Activated B cell treated with CpG ODN at 0.5 μM for 24 hours (primary cell): ENCODE measurements around the gene GAL3ST3. TPM values are rescaled to one million over a fixed set of nuclear protein-coding genes. Genes with fewer than 3 reads are reported as not detected.

Source experiments
- ATAC-seq: fragments of 200-7000 bp; cut with Tn5 transposase; one replicate; pipeline ENCODE4 v1.10.0; 2021; ENCODE audit warnings: low read depth, mild to moderate bottlenecking, moderate library complexity
- CTCF ChIA-PET: fragments of 350-600 bp; sonication (Branson Sonifier 250); formaldehyde crosslinking; loops from one replicate; lab custom pipeline; 2021; ENCODE audit warnings: antibody characterized with exemption; lab: Charles Lee
- POLR2A ChIA-PET: fragments of 350-600 bp; sonication (Branson Sonifier 250); formaldehyde crosslinking; loops from one replicate; lab custom pipeline; 2021; ENCODE audit warnings: antibody characterized with exemption; lab: Charles Lee
- DNase-seq: peaks from one replicate; pipeline ENCODE4 v3.0.0; 2022
- H3K27ac Mint-ChIP-seq: one replicate; pipeline ENCODE4 v1.8.0; 2020; ENCODE audit warnings: mixed read lengths
- H3K27me3 Mint-ChIP-seq: one replicate; pipeline ENCODE4 v1.8.0; 2021; ENCODE audit warnings: mixed read lengths
- H3K36me3 Mint-ChIP-seq: one replicate; pipeline ENCODE4 v1.8.0; 2021; ENCODE audit warnings: low read depth, mixed read lengths
- H3K4me1 Mint-ChIP-seq: one replicate; pipeline ENCODE4 v1.8.0; 2021; ENCODE audit warnings: mixed read lengths
- H3K4me3 Mint-ChIP-seq: one replicate; pipeline ENCODE4 v1.8.0; 2020; ENCODE audit warnings: mild to moderate bottlenecking, mixed read lengths
- H3K9me3 Mint-ChIP-seq: one replicate; pipeline ENCODE4 v1.8.0; 2020; ENCODE audit warnings: mixed read lengths
- CTCF ChIP-seq: fragments of 200-600 bp; IDR thresholded peaks from one replicate; pipeline ENCODE4 v1.8.0; 2022; ENCODE audit warnings: antibody characterized with exemption, mild to moderate bottlenecking
- intact Hi-C: fragments of 100-400 bp; cut with micrococcal nuclease; formaldehyde crosslinking; loops from one replicate; pipeline ENCODE4 v1.15.1; 2024
- total RNA-seq: library from RNA; stranded (reverse); gene quantifications from 2 replicates; pipeline ENCODE4 v1.2.3, GENCODE V29; 2022

GAL3ST3 gene
- total RNA-seq, 1 donor from 2014 or later: not detected

GRCh38 chr11:66073669-66074068 is 24.7 kb upstream of the GAL3ST3 start:
- peak overlapping the region; percentile 89 for H3K27ac Mint-ChIP-seq
- no peak for TF ChIP-seq CTCF
- DNase-seq (no peak), ATAC-seq (no peak)
- ChIA-PET POLR2A (interaction anchor here (0.6 to 1.2 kb wide), 7 partner anchors 8 to 1009 kb away, joined by 3 to 9 read pairs (median 4); partner anchors contain the start of genes SF3B2 and VPS51), CTCF (no interaction called here)
- peaks cover 79% of the 10 kb centered on the region for H3K4me1 Mint-ChIP-seq
- H3K9me3 Mint-ChIP-seq: no peaks in the 10 kb centered on the region
- no peaks in the 10 kb centered on the region for H3K27me3 Mint-ChIP-seq
- H3K36me3 Mint-ChIP-seq: peaks cover 53% of the 10 kb centered on the region
- intact Hi-C loops: no loop called here
- no peak overlapping the region for H3K4me3 Mint-ChIP-seq

DNA sequence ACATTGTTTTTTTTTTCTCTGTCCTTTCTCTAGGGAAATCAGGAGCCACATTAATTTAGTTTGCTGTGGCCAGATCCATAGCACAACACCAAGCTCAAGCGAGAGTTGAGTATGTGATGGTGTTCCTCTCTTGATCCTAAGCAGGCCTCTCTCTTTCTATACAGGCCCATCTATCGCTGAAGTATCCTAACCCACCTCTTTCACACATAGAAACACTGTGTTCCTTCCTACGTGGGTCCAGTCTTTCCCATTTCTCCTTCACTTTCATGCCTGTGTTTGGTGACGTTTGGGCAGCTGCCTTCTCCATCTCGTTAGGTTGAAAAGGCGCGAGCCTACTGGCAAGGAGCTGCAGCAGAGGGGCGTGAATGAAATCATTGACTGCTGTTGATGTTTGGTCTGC is 23.6 kb upstream of the GAL3ST3 start:
- TF ChIP-seq CTCF: no peak
- no peaks in the 10 kb centered on the region for H3K9me3 Mint-ChIP-seq
- DNase-seq (no peak), ATAC-seq (no peak)
- ChIA-PET CTCF (no interaction called here), POLR2A (interaction anchor here (6.0 kb wide), 1 partner anchor 54 kb away, joined by 44 read pairs; no protein-coding TSS in a partner anchor)
- no peaks in the 10 kb centered on the region for H3K27me3 Mint-ChIP-seq
- intact Hi-C loops: no loop called here
- peak overlapping the region; percentile 89 for H3K27ac Mint-ChIP-seq
- H3K4me3 Mint-ChIP-seq: peak overlapping the region; percentile 91
- peaks cover 62% of the 10 kb centered on the region for H3K36me3 Mint-ChIP-seq
- peaks cover 77% of the 10 kb centered on the region for H3K4me1 Mint-ChIP-seq

DNA sequence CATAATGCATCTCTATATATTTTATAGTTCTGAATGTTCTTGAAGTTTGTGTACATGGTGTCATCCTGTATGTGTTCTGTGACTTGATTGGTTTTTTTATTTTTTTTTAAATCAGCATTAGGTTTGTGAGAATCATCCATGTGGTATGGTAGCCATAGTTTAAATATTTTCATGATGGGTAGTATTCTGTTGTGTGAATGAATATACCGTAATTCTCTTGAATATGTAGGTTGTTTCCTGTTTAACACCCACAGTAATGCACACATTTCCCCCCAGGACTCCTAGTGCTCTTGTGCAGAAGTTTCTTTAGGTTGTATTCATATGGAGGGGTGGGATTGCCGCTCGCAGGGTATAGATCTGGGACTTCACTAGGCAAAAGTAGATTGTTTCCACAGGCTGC is 23.1 kb upstream of the GAL3ST3 start:
- ChIA-PET CTCF (interaction anchor here (0.8 to 1.4 kb wide), 4 partner anchors 15 to 61 kb away, joined by 3 to 5 read pairs (median 4); no protein-coding TSS in a partner anchor), POLR2A (interaction anchor here (0.8 to 6.8 kb wide), 7 partner anchors 8 to 57 kb away, joined by 3 to 59 read pairs (median 21); partner anchors contain the start of gene SF3B2)
- ATAC-seq (no peak), DNase-seq (no peak)
- intact Hi-C loops: no loop called here
- no peaks in the 10 kb centered on the region for H3K9me3 Mint-ChIP-seq
- H3K4me3 Mint-ChIP-seq: peak overlapping the region; percentile 91
- peaks cover 64% of the 10 kb centered on the region for H3K36me3 Mint-ChIP-seq
- no peak for TF ChIP-seq CTCF
- H3K4me1 Mint-ChIP-seq: peaks cover 76% of the 10 kb centered on the region
- no peaks in the 10 kb centered on the region for H3K27me3 Mint-ChIP-seq
- H3K27ac Mint-ChIP-seq: peak overlapping the region; percentile 89

GRCh38 chr11:66071381-66071801 is 22.4 kb upstream of the GAL3ST3 start:
- no peaks in the 10 kb centered on the region for H3K27me3 Mint-ChIP-seq

More at GRCh38 chr11:66071381-66071801, 22.4 kb upstream of the GAL3ST3 start:
- ATAC-seq: no peak
- Mint-ChIP-seq H3K4me3 (peak overlapping the region; percentile 91), H3K27ac (peak overlapping the region; percentile 89), H3K4me1 (peaks cover 75% of the 10 kb centered on the region), H3K9me3 (no peaks in the 10 kb centered on the region), H3K36me3 (peaks cover 67% of the 10 kb centered on the region)
- ChIA-PET CTCF (interaction anchor here (0.7 to 1.4 kb wide), 5 partner anchors 12 to 62 kb away, joined by 3 to 5 read pairs (median 4); no protein-coding TSS in a partner anchor), POLR2A (interaction anchor here (0.6 to 6.8 kb wide), 11 partner anchors 9 to 197 kb away, joined by 3 to 59 read pairs (median 4); partner anchors contain the start of genes RAB1B and SF3B2)
- DNase-seq: no peak
- TF ChIP-seq CTCF: no peak
- intact Hi-C loops: no loop called here
